H1 (cell line): Measurements from ENCODE around the gene RNF186. TPM values are rescaled to one million over a fixed set of nuclear protein-coding genes. Genes with fewer than 3 reads are reported as not detected.

Experiments used
- CTCF ChIA-PET: fragments of 300-600 bp; sonication (Branson Sonifier 250); formaldehyde crosslinking; loops from one replicate; lab custom pipeline; 2021; ENCODE audit not compliant: partially characterized antibody; lab: Charles Lee
- POLR2A ChIA-PET: fragments of 300-600 bp; sonication (Branson Sonifier 250); formaldehyde crosslinking; loops from one replicate; lab custom pipeline; 2021; ENCODE audit warnings: inconsistent platforms; ENCODE audit not compliant: partially characterized antibody; lab: Charles Lee
- DNase-seq, 2 experiments: peaks; one replicate each; pipeline versions ENCODE4 v3.0.0 to v3.0.0-alpha.2; 2010 to 2022; ENCODE audit warnings: low spot score in 2 of 2, low read depth in 1 of 2, mixed read lengths in 1 of 2
- FAIRE-seq: peaks from 2 replicates; lab custom pipeline; 2011; peaks lifted over from hg19 to GRCh38; lab: Jason Lieb, UNC
- H2AFZ ChIP-seq: 2 replicates; pipeline ENCODE4 v1.8.1; 2012; ENCODE audit warnings: low read length, inconsistent platforms
- H2AK5ac ChIP-seq: 2 replicates; pipeline ENCODE4 v1.6.1; 2013; ENCODE audit warnings: low read depth, low read length
- H2BK120ac ChIP-seq: replicated peaks from 2 replicates; pipeline ENCODE3; 2013; ENCODE audit warnings: low read depth, low read length, inconsistent platforms
- H2BK12ac ChIP-seq: 2 replicates; pipeline ENCODE4 v1.6.1; 2013; ENCODE audit warnings: low read depth, low read length
- H2BK15ac ChIP-seq: 2 replicates; pipeline ENCODE4 v1.6.1; 2013; ENCODE audit warnings: low read length
- H2BK20ac ChIP-seq: 2 replicates; pipeline ENCODE4 v1.6.1; 2013; ENCODE audit warnings: low read length
- H2BK5ac ChIP-seq: 2 replicates; pipeline ENCODE4 v1.6.1; 2013; ENCODE audit warnings: low read depth, low read length
- H3K14ac ChIP-seq: 2 replicates; pipeline ENCODE4 v1.6.1; 2013; ENCODE audit warnings: inconsistent platforms; ENCODE audit not compliant: insufficient read length
- H3K18ac ChIP-seq: 2 replicates; pipeline ENCODE4 v1.6.1; 2013; ENCODE audit warnings: low read length; ENCODE audit errors: extremely low read depth
- H3K23ac ChIP-seq: 2 replicates; pipeline ENCODE4 v1.6.1; 2013; ENCODE audit warnings: inconsistent platforms; ENCODE audit not compliant: insufficient read length
- H3K23me2 ChIP-seq: 2 replicates; pipeline ENCODE4 v1.6.1; 2013; ENCODE audit warnings: low read depth, low read length
- H3K27ac ChIP-seq: 2 replicates; pipeline ENCODE4 v1.6.1; 2011; ENCODE audit warnings: low read depth, low read length, inconsistent platforms
- H3K27me3 ChIP-seq, 4 experiments: replicated peaks in 1 of 4; 1 replicate in 1 of 4; 2 replicates in 3 of 4; pipeline versions ENCODE4 v1.6.1 to v1.8.1; 2011 to 2013; ENCODE audit warnings: low read length in 3 of 4, mild to moderate bottlenecking in 3 of 4, inconsistent platforms in 2 of 4, mixed read lengths in 2 of 4, moderate library complexity in 1 of 4; ENCODE audit not compliant: control insufficient read depth in 3 of 4, insufficient read depth in 3 of 4; ENCODE audit errors: extremely low read depth in 1 of 4
- H3K36me3 ChIP-seq, 4 experiments: 2 replicates each; pipeline versions ENCODE4 v1.6.1 to v1.8.1; 2011 to 2013; ENCODE audit warnings: mild to moderate bottlenecking in 4 of 4, low read length in 3 of 4, moderate library complexity in 2 of 4, control low read depth in 1 of 4, inconsistent platforms in 1 of 4; ENCODE audit not compliant: insufficient read depth in 4 of 4, control insufficient read depth in 2 of 4
- H3K4ac ChIP-seq: replicated peaks from 2 replicates; pipeline ENCODE3; 2013; ENCODE audit warnings: low read length, low read depth, mixed read lengths, inconsistent platforms; ENCODE audit not compliant: insufficient read length
- H3K4me1 ChIP-seq, 4 experiments: replicated peaks in 1 of 4; 1 replicate in 1 of 4; 2 replicates in 3 of 4; pipeline versions ENCODE4 v1.6.1 to v1.8.1; 2011 to 2013; ENCODE audit warnings: low read length in 3 of 4, inconsistent platforms in 2 of 4, mixed read lengths in 1 of 4; ENCODE audit not compliant: insufficient read depth in 4 of 4, control insufficient read depth in 3 of 4
- H3K4me2 ChIP-seq, 2 experiments: 2 replicates each; pipeline versions ENCODE4 v1.6.1 to v1.8.1; 2011 to 2013; ENCODE audit warnings: low read depth in 2 of 2, low read length in 2 of 2, control low read depth in 1 of 2, inconsistent platforms in 1 of 2, mild to moderate bottlenecking in 1 of 2; ENCODE audit not compliant: insufficient read depth in 1 of 2
- H3K4me3 ChIP-seq, 4 experiments: fragments of 200-600, 300-600 bp in 1 of 4; sonication (generic), shearing (Covaris generic), sonication (Bioruptor Twin) in 1 of 4; 2 replicates each; pipeline versions ENCODE4 v1.5.1 to v1.8.1; 2011 to 2016; ENCODE audit warnings: low read length in 4 of 4, low read depth in 3 of 4, control low read depth in 2 of 4, inconsistent platforms in 2 of 4, mild to moderate bottlenecking in 2 of 4, mixed read lengths in 1 of 4, moderate library complexity in 1 of 4; ENCODE audit not compliant: insufficient read depth in 2 of 4; ENCODE audit errors: extremely low read depth in 1 of 4
- H3K56ac ChIP-seq: replicated peaks from 2 replicates; pipeline ENCODE3; 2013; ENCODE audit warnings: low read depth, mild to moderate bottlenecking, mixed read lengths, low read length, inconsistent platforms; ENCODE audit not compliant: insufficient read length
- H3K79me1 ChIP-seq: 2 replicates; pipeline ENCODE4 v1.6.1; 2013; ENCODE audit warnings: low read depth, low read length, control low read depth
- H3K79me2 ChIP-seq, 2 experiments: 2 replicates each; pipeline versions ENCODE4 v1.6.1 to v1.8.1; 2012 to 2013; ENCODE audit warnings: low read length in 2 of 2, mild to moderate bottlenecking in 2 of 2, inconsistent platforms in 1 of 2; ENCODE audit not compliant: insufficient read depth in 2 of 2, control insufficient read depth in 1 of 2
- H3K9ac ChIP-seq, 4 experiments: replicated peaks in 1 of 4; 1 replicate in 1 of 4; 2 replicates in 3 of 4; pipeline versions ENCODE4 v1.6.1 to v1.8.1; 2011 to 2013; ENCODE audit warnings: low read depth in 3 of 4, low read length in 3 of 4, control low read depth in 2 of 4, mild to moderate bottlenecking in 2 of 4, moderate library complexity in 2 of 4, inconsistent platforms in 1 of 4; ENCODE audit errors: extremely low read depth in 1 of 4
- H3K9me3 ChIP-seq, 2 experiments: 2 replicates each; pipeline versions ENCODE4 v1.6.1 to v1.8.1; 2012 to 2013; ENCODE audit warnings: mild to moderate bottlenecking in 2 of 2, moderate library complexity in 2 of 2, control low read depth in 1 of 2, inconsistent platforms in 1 of 2, low read depth in 1 of 2, low read length in 1 of 2, mixed read lengths in 1 of 2; ENCODE audit not compliant: insufficient read depth in 2 of 2
- H4K20me1 ChIP-seq, 2 experiments: replicated peaks in 1 of 2; 2 replicates each; pipeline versions ENCODE3 to v1.8.1; 2011 to 2013; ENCODE audit warnings: inconsistent platforms in 2 of 2, low read length in 2 of 2, mild to moderate bottlenecking in 1 of 2; ENCODE audit not compliant: insufficient read depth in 2 of 2, control insufficient read depth in 1 of 2
- H4K5ac ChIP-seq: 2 replicates; pipeline ENCODE4 v1.6.1; 2013; ENCODE audit warnings: low read length, low read depth, mixed read lengths, inconsistent platforms; ENCODE audit not compliant: insufficient read length
- H4K8ac ChIP-seq: 2 replicates; pipeline ENCODE4 v1.8.0; 2013; ENCODE audit warnings: mild to moderate bottlenecking, moderate library complexity, low read length, inconsistent platforms; ENCODE audit not compliant: insufficient read depth; ENCODE audit errors: extremely low read depth
- H4K91ac ChIP-seq: replicated peaks from 2 replicates; pipeline ENCODE3; 2013; ENCODE audit warnings: low read length, mixed read lengths, inconsistent platforms; ENCODE audit not compliant: insufficient read length
- MAFK ChIP-seq: IDR thresholded peaks from 2 replicates; pipeline ENCODE4 v1.6.1; 2012; ENCODE audit warnings: low read depth, mild to moderate bottlenecking, improper control_type of control experiment, low read length
- NRF1 ChIP-seq: IDR thresholded peaks from 2 replicates; pipeline ENCODE4 v1.6.1; 2011; ENCODE audit warnings: mild to moderate bottlenecking, low read depth, low read length, improper control_type of control experiment
- WGBS, 2 experiments: shearing (Covaris generic) in 1 of 2; methylation state at CpG; one replicate each; pipeline versions ENCODE4 v1.1.6 to v1.1.7; 2013 to 2015; ENCODE audit warnings: low lambda C conversion rate in 2 of 2, mixed read lengths in 2 of 2, inconsistent platforms in 1 of 2, low coverage in 1 of 2, missing lambda C conversion rate in 1 of 2; ENCODE audit not compliant: insufficient replicate concordance in 2 of 2, insufficient coverage in 1 of 2, insufficient read length in 1 of 2; ENCODE audit errors: extremely low coverage in 1 of 2, missing lambda C conversion rate in 1 of 2; 5-methylcytosine and 5-hydroxymethylcytosine counted together
- polyA plus RNA-seq, 7 experiments: library from polyadenylated mRNA; depleted of rRNA in 3 of 7; stranded (reverse) in 5 of 7; unstranded in 2 of 7; fragments of >200 nt in 5 of 7; fragments of 200-250 nt in 2 of 7; gene quantifications; 1 replicate in 5 of 7; 2 replicates in 1 of 7; 4 replicates in 1 of 7; pipeline versions ENCODE4 v1.2.1 to v1.2.3, GENCODE V29; 2011 to 2013; ENCODE audit warnings: missing spikeins in 2 of 7, mixed read lengths in 2 of 7
- total RNA-seq: library from RNA; stranded (reverse); fragmentation: NEBNext Ultra II Directional; extraction: Animal tissue kit (Norgen Biotek cat#: 25700); gene quantifications from 2 replicates; pipeline ENCODE4 v1.2.1, GENCODE V29; 2021

Gene RNF186
- total and polyA plus RNA-seq, 2 of the 8 experiments (the other 6 are each of a cell fraction or from before 2014, with no cell fraction given), result not detected

- no peak overlapping the region for H2BK120ac ChIP-seq
- TF ChIP-seq MAFK (peak; percentile 86), NRF1 (no peak)
- H3K79me1 ChIP-seq, result no peaks in the 10 kb centered on the region
- H2AFZ ChIP-seq, result peak overlapping the region; percentile 83
- H2BK15ac ChIP-seq, result no peak overlapping the region
- no peak overlapping the region for H3K23ac ChIP-seq
- H3K4me1 ChIP-seq, result no peaks in the 10 kb centered on the region; a peak in 1 of 7 replicates
- no peak for FAIRE-seq
- no peak overlapping the region for H3K9ac ChIP-seq
- H3K18ac ChIP-seq, result no peak overlapping the region
- DNase-seq, result no peak
- no peak overlapping the region for H2AK5ac ChIP-seq
- H2BK12ac ChIP-seq, result no peak overlapping the region
- 80% methylated on average over 11 of the region's 11 CpGs; no CpG with 5 or more reads in 1 of the 2 experiments for whole genome bisulfite sequencing, 2 experiments
- peaks cover 0 to 2% (median 0%) of the 10 kb centered on the region in 4 experiments; a peak in 1 of 7 replicates for H3K27me3 ChIP-seq
- no peaks in the 10 kb centered on the region for H4K20me1 ChIP-seq
- no peak overlapping the region for H3K4me3 ChIP-seq
- H3K4ac ChIP-seq, result no peak overlapping the region
- H4K5ac ChIP-seq, result no peak overlapping the region
- H2BK20ac ChIP-seq, result no peak overlapping the region
- H3K36me3 ChIP-seq, result no peaks in the 10 kb centered on the region
- no peak overlapping the region for H3K56ac ChIP-seq
- 0 out of 2 replicates have a peak overlapping the region, but pooled peaks have one; percentile 15 for H4K8ac ChIP-seq
- ChIA-PET POLR2A (interaction anchor here (1.0 kb wide), 1 partner anchor 809 kb away, joined by 3 read pairs; no protein-coding TSS in a partner anchor), CTCF (interaction anchor here (0.6 to 0.7 kb wide), 2 partner anchors 10 to 63 kb away, joined by 3 to 4 read pairs; no protein-coding TSS in a partner anchor)
- H3K14ac ChIP-seq, result no peak overlapping the region
- H3K27ac ChIP-seq, result no peak overlapping the region
- H2BK5ac ChIP-seq, result no peak overlapping the region
- no peaks in the 10 kb centered on the region for H3K23me2 ChIP-seq
- H3K79me2 ChIP-seq, result no peaks in the 10 kb centered on the region
- H3K9me3 ChIP-seq, result no peaks in the 10 kb centered on the region
- no peak overlapping the region for H3K4me2 ChIP-seq
- no peak overlapping the region for H4K91ac ChIP-seq
Observed at GRCh38 chr1:19844731-19845495, 29.8 kb upstream of the RNF186 start.
